GM23338 (cell line): ENCODE results near the gene ARF3. TPM values are rescaled to one million over a fixed set of nuclear protein-coding genes. Genes with fewer than 3 reads are reported as not detected.

Experiments used
- ATAC-seq: fragments of 200-7000 bp; cut with Tn5 transposase; 3 replicates; pipeline ENCODE4 v1.9.1; 2020
- DNase-seq: peaks from one replicate; pipeline ENCODE4 v3.0.0-alpha.2; 2015; ENCODE audit warnings: low spot score
- H2AFZ ChIP-seq: fragments of 200-600 bp; sonication (generic); 2 replicates; pipeline ENCODE4 v1.8.0; 2016; ENCODE audit warnings: antibody characterized with exemption, mild to moderate bottlenecking, moderate library complexity
- H3F3A ChIP-seq: fragments of 200-600 bp; sonication (generic); replicated peaks from 2 replicates; pipeline ENCODE4 v1.8.0; 2017; ENCODE audit warnings: antibody characterized with exemption, mixed run types, low read depth
- H3K27ac ChIP-seq: fragments of 200-600 bp; sonication (generic); 2 replicates; pipeline ENCODE4 v1.6.1; 2016; ENCODE audit warnings: low read depth
- H3K27me3 ChIP-seq: fragments of 200-600 bp; sonication (generic); 2 replicates; pipeline ENCODE4 v1.8.0; 2016; ENCODE audit warnings: mild to moderate bottlenecking, mixed run types, moderate library complexity; ENCODE audit not compliant: insufficient read depth
- H3K36me3 ChIP-seq: fragments of 200-600 bp; sonication (generic); 2 replicates; pipeline ENCODE4 v1.8.0; 2016; ENCODE audit warnings: mild to moderate bottlenecking; ENCODE audit not compliant: insufficient read depth
- H3K4me1 ChIP-seq: fragments of 200-600 bp; sonication (generic); 2 replicates; pipeline ENCODE4 v1.8.0; 2016; ENCODE audit warnings: mild to moderate bottlenecking, moderate library complexity; ENCODE audit not compliant: insufficient read depth
- H3K4me2 ChIP-seq: fragments of 200-600 bp; sonication (generic); 2 replicates; pipeline ENCODE4 v1.7.1; 2017; ENCODE audit warnings: mixed run types
- H3K4me3 ChIP-seq: fragments of 200-600 bp; sonication (generic); 2 replicates; pipeline ENCODE4 v1.6.1; 2016; ENCODE audit warnings: mixed run types
- H3K79me2 ChIP-seq: fragments of 200-600 bp; sonication (generic); replicated peaks from 2 replicates; pipeline ENCODE4 v1.8.0; 2017; ENCODE audit warnings: mild to moderate bottlenecking; ENCODE audit not compliant: insufficient read depth
- H3K9me2 ChIP-seq: fragments of 200-600 bp; sonication (generic); 2 replicates; pipeline ENCODE4 v1.8.0; 2017; ENCODE audit not compliant: insufficient read depth
- H4K20me1 ChIP-seq: fragments of 200-600 bp; sonication (generic); replicated peaks from 2 replicates; pipeline ENCODE4 v1.8.0; 2017; ENCODE audit warnings: mild to moderate bottlenecking; ENCODE audit not compliant: insufficient read depth
- H3K27ac Mint-ChIP-seq: 2 replicates; pipeline ENCODE4 v1.8.0; 2020; ENCODE audit warnings: inconsistent platforms, mild to moderate bottlenecking, moderate library complexity, mixed read lengths
- H3K27me3 Mint-ChIP-seq: 3 replicates; pipeline ENCODE4 v1.8.0; 2022; ENCODE audit warnings: low read depth, mild to moderate bottlenecking, moderate library complexity, mixed read lengths, inconsistent platforms; ENCODE audit not compliant: insufficient read depth, poor library complexity
- H3K36me3 Mint-ChIP-seq: 3 replicates; pipeline ENCODE4 v1.8.0; 2021; ENCODE audit warnings: low read depth, mild to moderate bottlenecking, inconsistent platforms, moderate library complexity, mixed read lengths
- H3K4me1 Mint-ChIP-seq: 3 replicates; pipeline ENCODE4 v1.8.0; 2020; ENCODE audit warnings: mild to moderate bottlenecking, inconsistent platforms, mixed read lengths
- H3K4me3 Mint-ChIP-seq: 3 replicates; pipeline ENCODE4 v1.8.0; 2021; ENCODE audit warnings: moderate library complexity, mild to moderate bottlenecking, inconsistent platforms, mixed read lengths
- H3K9me3 Mint-ChIP-seq: 3 replicates; pipeline ENCODE4 v1.8.0; 2020; ENCODE audit warnings: moderate library complexity, mild to moderate bottlenecking, inconsistent platforms, mixed read lengths
- NANOG ChIP-seq: IDR thresholded peaks from 2 replicates; pipeline ENCODE4 v1.6.1; 2016; ENCODE audit warnings: antibody characterized with exemption, borderline replicate concordance
- POLR2AphosphoS5 ChIP-seq: IDR thresholded peaks from 2 replicates; pipeline ENCODE4 v1.6.1; 2016; ENCODE audit warnings: antibody characterized with exemption, low read depth
- ZNF331 ChIP-seq: fragments of 250-450 bp; sonication (Bioruptor Pico); IDR thresholded peaks from 2 replicates; pipeline ENCODE4 v1.5.0; 2020; ENCODE audit warnings: low read depth, mild to moderate bottlenecking, moderate library complexity
- polyA plus RNA-seq: library from polyadenylated mRNA; unstranded; fragments of >200 nt; fragmentation: Nextera tagmentation; extraction: Ambion mirVana; gene quantifications from 2 replicates; pipeline ENCODE4 v1.2.1, GENCODE V29; 2016
- total RNA-seq: library from RNA; depleted of rRNA; stranded (reverse); fragments of >200 nt; shearing (Covaris generic); gene quantifications from 2 replicates; pipeline ENCODE4 v1.2.3, GENCODE V29; 2014
- TF ChIP-seq, protein P1 (sequence below), 2 experiments: fragments of 200-600 bp in 1 of 2; sonication (generic) in 1 of 2; conservative IDR thresholded peaks; 2 replicates each; pipeline versions ENCODE4 v1.5.1 to v1.6.1; 2016 to 2017; ENCODE audit warnings: antibody characterized with exemption in 2 of 2, low read depth in 2 of 2, mild to moderate bottlenecking in 2 of 2, moderate library complexity in 1 of 2
- TF ChIP-seq, protein P2 (sequence below): IDR thresholded peaks from one replicate; pipeline ENCODE4 v1.6.1; 2018; ENCODE audit warnings: antibody characterized with exemption; ENCODE audit not compliant: unreplicated experiment
- TF ChIP-seq, protein P3 (sequence below): fragments of 250-450 bp; sonication (Bioruptor Pico); IDR thresholded peaks from 2 replicates; pipeline ENCODE4 v1.5.0; 2020; ENCODE audit warnings: mild to moderate bottlenecking, moderate library complexity

ARF3 gene
- total and polyA plus RNA-seq, 2 experiments from 2014 or later = 53.9 to 125 TPM

DNA sequence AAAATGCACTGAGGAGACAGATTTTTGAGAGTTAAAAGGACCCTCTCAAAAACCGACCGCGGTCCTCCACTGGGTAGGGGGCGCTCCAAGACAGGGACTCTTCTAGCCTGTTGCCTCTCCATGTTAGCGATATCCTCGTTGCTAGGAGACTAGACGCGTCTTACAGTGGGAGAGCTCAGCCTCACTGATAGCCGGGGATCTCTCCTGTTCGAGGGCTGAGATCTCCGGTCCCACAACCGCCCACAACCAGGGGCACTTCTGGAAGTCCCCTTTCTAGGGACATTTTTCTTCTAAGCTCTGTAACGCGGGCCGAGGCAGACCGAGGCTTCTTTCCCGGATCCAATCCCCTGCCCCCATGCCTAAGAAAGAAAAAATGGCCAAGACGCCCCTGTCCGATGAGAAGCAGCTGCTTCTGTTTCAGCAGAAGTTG, 53.3 kb downstream of the ARF3 start:
- DNase-seq (peak; percentile 98), ATAC-seq (peak; percentile 100)
- TF ChIP-seq, protein P1, sequence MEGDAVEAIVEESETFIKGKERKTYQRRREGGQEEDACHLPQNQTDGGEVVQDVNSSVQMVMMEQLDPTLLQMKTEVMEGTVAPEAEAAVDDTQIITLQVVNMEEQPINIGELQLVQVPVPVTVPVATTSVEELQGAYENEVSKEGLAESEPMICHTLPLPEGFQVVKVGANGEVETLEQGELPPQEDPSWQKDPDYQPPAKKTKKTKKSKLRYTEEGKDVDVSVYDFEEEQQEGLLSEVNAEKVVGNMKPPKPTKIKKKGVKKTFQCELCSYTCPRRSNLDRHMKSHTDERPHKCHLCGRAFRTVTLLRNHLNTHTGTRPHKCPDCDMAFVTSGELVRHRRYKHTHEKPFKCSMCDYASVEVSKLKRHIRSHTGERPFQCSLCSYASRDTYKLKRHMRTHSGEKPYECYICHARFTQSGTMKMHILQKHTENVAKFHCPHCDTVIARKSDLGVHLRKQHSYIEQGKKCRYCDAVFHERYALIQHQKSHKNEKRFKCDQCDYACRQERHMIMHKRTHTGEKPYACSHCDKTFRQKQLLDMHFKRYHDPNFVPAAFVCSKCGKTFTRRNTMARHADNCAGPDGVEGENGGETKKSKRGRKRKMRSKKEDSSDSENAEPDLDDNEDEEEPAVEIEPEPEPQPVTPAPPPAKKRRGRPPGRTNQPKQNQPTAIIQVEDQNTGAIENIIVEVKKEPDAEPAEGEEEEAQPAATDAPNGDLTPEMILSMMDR (conservative IDR thresholded peaks at IDR 0.05; ENCODE audit: low read depth in 2 of 2) = peak; percentile 70 to 86
- TF ChIP-seq ZNF331 (CRISPR knock-in tag) = no peak
- peak overlapping the region; percentile 19; the same call in 1 of the 2 replicates for H2AFZ ChIP-seq
- H3K27me3 ChIP-seq = no peaks in the 10 kb centered on the region
- no peak overlapping the region for H3K27ac ChIP-seq
- H3K36me3 Mint-ChIP-seq = no peaks in the 10 kb centered on the region
- H3K4me3 ChIP-seq = peak overlapping the region; percentile 65
- H3K9me3 Mint-ChIP-seq = no peaks in the 10 kb centered on the region
- H3K4me3 Mint-ChIP-seq = peak overlapping the region; percentile 71
- H3F3A ChIP-seq = 0 out of 2 replicates have a peak, but pooled peaks cover 3% of the 10 kb centered on the region
- H3K4me2 ChIP-seq = peak overlapping the region; percentile 93
- H3K4me1 ChIP-seq = 0 out of 2 replicates have a peak, but pooled peaks cover 2% of the 10 kb centered on the region
- H3K79me2 ChIP-seq = no peaks in the 10 kb centered on the region
- no peaks in the 10 kb centered on the region for H3K9me2 ChIP-seq
- no peak overlapping the region for H3K27ac Mint-ChIP-seq
- H3K4me1 Mint-ChIP-seq = no peaks in the 10 kb centered on the region
- peaks cover 3% of the 10 kb centered on the region for H3K27me3 Mint-ChIP-seq
- no peaks in the 10 kb centered on the region for H4K20me1 ChIP-seq
- no peaks in the 10 kb centered on the region for H3K36me3 ChIP-seq

DNA sequence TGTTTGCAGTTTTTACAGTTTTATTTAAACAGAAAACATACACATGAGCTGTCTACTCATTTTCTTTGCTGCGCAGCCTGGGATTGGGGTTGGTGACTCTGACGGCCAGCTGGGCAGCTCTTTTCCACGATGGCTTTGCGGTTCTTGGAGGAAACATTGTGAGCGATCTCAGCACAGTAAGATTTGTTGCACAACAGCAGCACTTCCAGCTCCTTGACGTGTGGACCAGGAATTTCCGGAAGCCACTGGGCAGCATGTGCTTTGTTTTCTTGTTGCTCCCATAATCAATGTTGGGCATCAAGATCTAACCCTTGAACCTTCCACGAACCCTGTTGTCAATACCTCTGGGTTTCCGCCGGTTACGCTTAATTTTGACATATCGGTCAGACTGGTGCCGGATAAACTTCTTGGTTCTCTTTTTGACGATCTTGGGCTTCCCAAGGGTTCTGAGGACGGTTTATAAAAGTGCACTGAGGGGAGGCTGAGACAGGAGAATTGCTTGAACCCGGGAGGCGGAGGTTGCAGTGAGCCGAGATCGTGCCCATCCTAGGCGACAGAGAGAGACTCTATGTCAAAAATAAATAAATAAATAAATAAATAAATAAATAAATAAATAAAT, 53.8 kb downstream of the ARF3 start:
- Mint-ChIP-seq H3K27ac (no peak overlapping the region), H3K36me3 (no peaks in the 10 kb centered on the region), H3K4me1 (no peaks in the 10 kb centered on the region), H3K9me3 (no peaks in the 10 kb centered on the region), H3K4me3 (no peak overlapping the region; the same call in 2 of the 3 replicates), H3K27me3 (peaks cover 3% of the 10 kb centered on the region)
- H3K4me2 ChIP-seq = no peak overlapping the region
- H3K27me3 ChIP-seq = no peaks in the 10 kb centered on the region
- DNase-seq = no peak
- no peaks in the 10 kb centered on the region for H3K36me3 ChIP-seq
- 0 out of 2 replicates have a peak, but pooled peaks cover 3% of the 10 kb centered on the region for H3F3A ChIP-seq
- H3K4me1 ChIP-seq = 0 out of 2 replicates have a peak, but pooled peaks cover 2% of the 10 kb centered on the region
- no peak overlapping the region for H3K27ac ChIP-seq
- H3K4me3 ChIP-seq = no peak overlapping the region
- no peaks in the 10 kb centered on the region for H3K9me2 ChIP-seq
- ATAC-seq = no peak
- H2AFZ ChIP-seq = 0 out of 2 replicates have a peak overlapping the region, but pooled peaks have one; percentile 38
- H4K20me1 ChIP-seq = no peaks in the 10 kb centered on the region
- no peaks in the 10 kb centered on the region for H3K79me2 ChIP-seq
- TF ChIP-seq, protein P2, sequence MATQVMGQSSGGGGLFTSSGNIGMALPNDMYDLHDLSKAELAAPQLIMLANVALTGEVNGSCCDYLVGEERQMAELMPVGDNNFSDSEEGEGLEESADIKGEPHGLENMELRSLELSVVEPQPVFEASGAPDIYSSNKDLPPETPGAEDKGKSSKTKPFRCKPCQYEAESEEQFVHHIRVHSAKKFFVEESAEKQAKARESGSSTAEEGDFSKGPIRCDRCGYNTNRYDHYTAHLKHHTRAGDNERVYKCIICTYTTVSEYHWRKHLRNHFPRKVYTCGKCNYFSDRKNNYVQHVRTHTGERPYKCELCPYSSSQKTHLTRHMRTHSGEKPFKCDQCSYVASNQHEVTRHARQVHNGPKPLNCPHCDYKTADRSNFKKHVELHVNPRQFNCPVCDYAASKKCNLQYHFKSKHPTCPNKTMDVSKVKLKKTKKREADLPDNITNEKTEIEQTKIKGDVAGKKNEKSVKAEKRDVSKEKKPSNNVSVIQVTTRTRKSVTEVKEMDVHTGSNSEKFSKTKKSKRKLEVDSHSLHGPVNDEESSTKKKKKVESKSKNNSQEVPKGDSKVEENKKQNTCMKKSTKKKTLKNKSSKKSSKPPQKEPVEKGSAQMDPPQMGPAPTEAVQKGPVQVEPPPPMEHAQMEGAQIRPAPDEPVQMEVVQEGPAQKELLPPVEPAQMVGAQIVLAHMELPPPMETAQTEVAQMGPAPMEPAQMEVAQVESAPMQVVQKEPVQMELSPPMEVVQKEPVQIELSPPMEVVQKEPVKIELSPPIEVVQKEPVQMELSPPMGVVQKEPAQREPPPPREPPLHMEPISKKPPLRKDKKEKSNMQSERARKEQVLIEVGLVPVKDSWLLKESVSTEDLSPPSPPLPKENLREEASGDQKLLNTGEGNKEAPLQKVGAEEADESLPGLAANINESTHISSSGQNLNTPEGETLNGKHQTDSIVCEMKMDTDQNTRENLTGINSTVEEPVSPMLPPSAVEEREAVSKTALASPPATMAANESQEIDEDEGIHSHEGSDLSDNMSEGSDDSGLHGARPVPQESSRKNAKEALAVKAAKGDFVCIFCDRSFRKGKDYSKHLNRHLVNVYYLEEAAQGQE = no peak
- TF ChIP-seq NANOG = no peak
- TF ChIP-seq, protein P3, sequence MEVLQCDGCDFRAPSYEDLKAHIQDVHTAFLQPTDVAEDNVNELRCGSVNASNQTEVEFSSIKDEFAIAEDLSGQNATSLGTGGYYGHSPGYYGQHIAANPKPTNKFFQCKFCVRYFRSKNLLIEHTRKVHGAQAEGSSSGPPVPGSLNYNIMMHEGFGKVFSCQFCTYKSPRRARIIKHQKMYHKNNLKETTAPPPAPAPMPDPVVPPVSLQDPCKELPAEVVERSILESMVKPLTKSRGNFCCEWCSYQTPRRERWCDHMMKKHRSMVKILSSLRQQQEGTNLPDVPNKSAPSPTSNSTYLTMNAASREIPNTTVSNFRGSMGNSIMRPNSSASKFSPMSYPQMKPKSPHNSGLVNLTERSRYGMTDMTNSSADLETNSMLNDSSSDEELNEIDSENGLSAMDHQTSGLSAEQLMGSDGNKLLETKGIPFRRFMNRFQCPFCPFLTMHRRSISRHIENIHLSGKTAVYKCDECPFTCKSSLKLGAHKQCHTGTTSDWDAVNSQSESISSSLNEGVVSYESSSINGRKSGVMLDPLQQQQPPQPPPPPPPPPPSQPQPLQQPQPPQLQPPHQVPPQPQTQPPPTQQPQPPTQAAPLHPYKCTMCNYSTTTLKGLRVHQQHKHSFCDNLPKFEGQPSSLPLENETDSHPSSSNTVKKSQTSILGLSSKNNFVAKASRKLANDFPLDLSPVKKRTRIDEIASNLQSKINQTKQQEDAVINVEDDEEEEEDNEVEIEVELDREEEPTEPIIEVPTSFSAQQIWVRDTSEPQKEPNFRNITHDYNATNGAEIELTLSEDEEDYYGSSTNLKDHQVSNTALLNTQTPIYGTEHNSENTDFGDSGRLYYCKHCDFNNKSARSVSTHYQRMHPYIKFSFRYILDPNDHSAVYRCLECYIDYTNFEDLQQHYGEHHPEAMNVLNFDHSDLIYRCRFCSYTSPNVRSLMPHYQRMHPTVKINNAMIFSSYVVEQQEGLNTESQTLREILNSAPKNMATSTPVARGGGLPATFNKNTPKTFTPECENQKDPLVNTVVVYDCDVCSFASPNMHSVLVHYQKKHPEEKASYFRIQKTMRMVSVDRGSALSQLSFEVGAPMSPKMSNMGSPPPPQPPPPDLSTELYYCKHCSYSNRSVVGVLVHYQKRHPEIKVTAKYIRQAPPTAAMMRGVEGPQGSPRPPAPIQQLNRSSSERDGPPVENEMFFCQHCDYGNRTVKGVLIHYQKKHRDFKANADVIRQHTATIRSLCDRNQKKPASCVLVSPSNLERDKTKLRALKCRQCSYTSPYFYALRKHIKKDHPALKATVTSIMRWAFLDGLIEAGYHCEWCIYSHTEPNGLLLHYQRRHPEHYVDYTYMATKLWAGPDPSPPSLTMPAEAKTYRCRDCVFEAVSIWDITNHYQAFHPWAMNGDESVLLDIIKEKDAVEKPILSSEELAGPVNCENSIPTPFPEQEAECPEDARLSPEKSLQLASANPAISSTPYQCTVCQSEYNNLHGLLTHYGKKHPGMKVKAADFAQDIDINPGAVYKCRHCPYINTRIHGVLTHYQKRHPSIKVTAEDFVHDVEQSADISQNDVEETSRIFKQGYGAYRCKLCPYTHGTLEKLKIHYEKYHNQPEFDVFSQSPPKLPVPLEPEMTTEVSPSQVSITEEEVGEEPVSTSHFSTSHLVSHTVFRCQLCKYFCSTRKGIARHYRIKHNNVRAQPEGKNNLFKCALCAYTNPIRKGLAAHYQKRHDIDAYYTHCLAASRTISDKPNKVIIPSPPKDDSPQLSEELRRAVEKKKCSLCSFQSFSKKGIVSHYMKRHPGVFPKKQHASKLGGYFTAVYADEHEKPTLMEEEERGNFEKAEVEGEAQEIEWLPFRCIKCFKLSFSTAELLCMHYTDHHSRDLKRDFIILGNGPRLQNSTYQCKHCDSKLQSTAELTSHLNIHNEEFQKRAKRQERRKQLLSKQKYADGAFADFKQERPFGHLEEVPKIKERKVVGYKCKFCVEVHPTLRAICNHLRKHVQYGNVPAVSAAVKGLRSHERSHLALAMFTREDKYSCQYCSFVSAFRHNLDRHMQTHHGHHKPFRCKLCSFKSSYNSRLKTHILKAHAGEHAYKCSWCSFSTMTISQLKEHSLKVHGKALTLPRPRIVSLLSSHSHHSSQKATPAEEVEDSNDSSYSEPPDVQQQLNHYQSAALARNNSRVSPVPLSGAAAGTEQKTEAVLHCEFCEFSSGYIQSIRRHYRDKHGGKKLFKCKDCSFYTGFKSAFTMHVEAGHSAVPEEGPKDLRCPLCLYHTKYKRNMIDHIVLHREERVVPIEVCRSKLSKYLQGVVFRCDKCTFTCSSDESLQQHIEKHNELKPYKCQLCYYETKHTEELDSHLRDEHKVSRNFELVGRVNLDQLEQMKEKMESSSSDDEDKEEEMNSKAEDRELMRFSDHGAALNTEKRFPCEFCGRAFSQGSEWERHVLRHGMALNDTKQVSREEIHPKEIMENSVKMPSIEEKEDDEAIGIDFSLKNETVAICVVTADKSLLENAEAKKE (CRISPR knock-in tag) = no peak
- no peak for TF ChIP-seq POLR2AphosphoS5
- TF ChIP-seq, protein P1 (conservative IDR thresholded peaks at IDR 0.05; ENCODE audit: low read depth in 2 of 2) = no peak
